Adrenal gland (tissue), 12 donors: ENCODE results near the gene SLC7A9. TPM values are rescaled to one million over a fixed set of nuclear protein-coding genes. Genes with fewer than 3 reads are reported as not detected.
"Not testable (repeated sequence)": the region's sequence is repeated elsewhere in the genome, so short reads cannot be mapped to it uniquely, and the experiment has no call there.

Experiments
- DNase-seq, 7 donors: peaks; one replicate each; pipeline ENCODE4 v3.0.0-alpha.2; 2019 to 2020
- H3K27ac ChIP-seq, 5 donors: fragments of 200-600 bp; sonication (generic) in 4 of 5; 1 replicate in 3 of 5; 2 replicates in 2 of 5; pipeline versions ENCODE4 v1.5.1 to v1.8.0; 2016 to 2020; ENCODE audit warnings: mild to moderate bottlenecking in 1 of 5
- H3K27me3 ChIP-seq: fragments of 200-600 bp; 2 replicates; pipeline ENCODE4 v1.8.0; 2021
- H3K36me3 ChIP-seq, 2 donors: fragments of 200-600 bp; replicated peaks in 1 of 2; 1 replicate in 1 of 2; 2 replicates in 1 of 2; pipeline versions ENCODE4 v1.5.1 to v1.8.0; 2018 to 2022
- H3K4me1 ChIP-seq, 2 donors: fragments of 200-600 bp; replicated peaks in 1 of 2; 1 replicate in 1 of 2; 2 replicates in 1 of 2; pipeline versions ENCODE4 v1.5.1 to v1.8.0; 2018 to 2021
- H3K4me3 ChIP-seq, 4 donors: fragments of 200-600 bp; sonication (generic) in 3 of 4; one replicate each; pipeline ENCODE4 v1.5.1; 2016 to 2018
- H3K9me3 ChIP-seq, 3 donors: fragments of 200-600 bp; sonication (generic) in 1 of 3; replicated peaks in 1 of 3; 1 replicate in 2 of 3; 2 replicates in 1 of 3; pipeline versions ENCODE4 v1.5.1 to v1.8.0; 2016 to 2021
- CTCF ChIP-seq, 6 experiments: fragments of 450-650 bp in 4 of 6; fragments of 200-600 bp in 2 of 6; sonication (generic) in 1 of 6; IDR thresholded peaks; 1 replicate in 5 of 6; 2 replicates in 1 of 6; pipeline versions ENCODE4 v1.5.1 to v1.8.0; 2016 to 2021; ENCODE audit warnings: antibody characterized with exemption in 6 of 6, mild to moderate bottlenecking in 2 of 6, moderate library complexity in 1 of 6
- POLR2A ChIP-seq, 2 donors: fragments of 450-650 bp; IDR thresholded peaks; one replicate each; pipeline ENCODE4 v1.6.1; 2017; ENCODE audit warnings: antibody characterized with exemption in 2 of 2, mild to moderate bottlenecking in 2 of 2, moderate library complexity in 1 of 2
- WGBS, 4 donors: extraction: QIAGEN DNeasy Blood & Tissue Kit in 2 of 4; methylation state at CpG; one replicate each; pipeline versions ENCODE4 v1.1.5 to v1.1.7; 2013 to 2017; 5-methylcytosine and 5-hydroxymethylcytosine counted together
- intact Hi-C, 2 donors: fragments of 100-400 bp; cut with DNase I; formaldehyde crosslinking; loops; one replicate each; pipeline versions ENCODE4 v1.14.1 to v1.15.0; 2022 to 2023
- polyA plus RNA-seq, 3 donors: library from polyadenylated mRNA; stranded (reverse); fragments of 200-250 nt in 2 of 3; fragments of 350-450 nt in 1 of 3; fragmentation: Illumina TruSeq in 1 of 3; extraction: RNeasy Lipid Tissue Mini Kit (QIAGEN cat#74804) in 1 of 3; gene quantifications; one replicate each; pipeline ENCODE4 v1.2.3, GENCODE V29; 2013 to 2014
- small RNA-seq, 2 donors: library from RNA; depleted of rRNA; stranded (forward); fragments of <200 nt; gene quantifications; one replicate each; pipeline ENCODE3, GENCODE V24; 2016
- total RNA-seq, 9 donors: library from RNA; depleted of rRNA in 4 of 9; stranded (reverse); fragments of >200 nt in 4 of 9; fragments of 120-200 nt in 1 of 9; fragmentation: NEBNext Ultra II Directional in 1 of 9; extraction: Animal tissue kit (Norgen Biotek cat#: 25700) in 1 of 9; gene quantifications; one replicate each; pipeline versions ENCODE4 v1.1.0 to v1.2.4, GENCODE V29; 2013 to 2023
- donor health status: healthy with polysubstance abuse.
- donor health status: Bipolar disorder and iron deficiency.
- donor health status: DM: yes; HTN: yes; CAD: no.
- donor health status: DM: no; HTN: no; CAD: no.
- donor health status: DM: no; HTN: no; CAD: no.
- donor health status: DM: yes; HTN: yes; CAD: no.

Gene SLC7A9
- total and polyA plus RNA-seq, 12 donors = 0.11 to 0.51 (median 0.48) TPM; not detected in 5

GRCh38 chr19:32789429-32789828, 80.1 kb downstream of the SLC7A9 start:
- 91 to 97% (median 95%) methylated on average over 10 of the region's 10 CpGs for WGBS, 4 donors
- Histone ChIP-seq H3K36me3 (no peaks in the 10 kb centered on the region), H3K27ac (no peak overlapping the region), H3K4me3 (no peak overlapping the region), H3K9me3 (no peaks in the 10 kb centered on the region), H3K4me1 (no peaks in the 10 kb centered on the region), H3K27me3 (no peaks in the 10 kb centered on the region)
- no peak for DNase-seq
- TF ChIP-seq POLR2A (IDR thresholded peaks at IDR 0.05) = no peak
- no peak for TF ChIP-seq CTCF (IDR thresholded peaks at IDR 0.05)
- intact Hi-C loops = no loop called here

GRCh38 chr19:32787895-32788294, 81.7 kb downstream of the SLC7A9 start:
- 88 to 98% (median 94%) methylated on average over 5 of the region's 5 CpGs for WGBS, 4 donors
- H3K27ac ChIP-seq, H3K27me3 ChIP-seq, H3K4me3 ChIP-seq, H3K36me3 ChIP-seq, DNase-seq, H3K9me3 ChIP-seq, H3K4me1 ChIP-seq, intact Hi-C loops: not testable (repeated sequence)

GRCh38 chr19:32787161-32787813, 82.3 kb downstream of the SLC7A9 start:
- H3K4me1 ChIP-seq, H3K27ac ChIP-seq, DNase-seq, intact Hi-C loops, H3K36me3 ChIP-seq, H3K4me3 ChIP-seq, H3K27me3 ChIP-seq, H3K9me3 ChIP-seq: not testable (repeated sequence)
- 75 to 79% (median 77%) methylated on average over 7 to 12 of the region's 12 CpGs for WGBS, 4 donors

- H3K36me3 ChIP-seq, H3K4me1 ChIP-seq, DNase-seq, H3K27ac ChIP-seq, H3K4me3 ChIP-seq, intact Hi-C loops, H3K9me3 ChIP-seq, H3K27me3 ChIP-seq: not testable (repeated sequence)
- 93 to 100% (median 98%) methylated on average over 1 of the region's 1 CpG for WGBS, 4 donors
These were observed 87.5 kb downstream of the SLC7A9 start for GRCh38 chr19:32782089-32782488.

- 89 to 98% (median 92%) methylated on average over 2 of the region's 2 CpGs for WGBS, 4 donors
- Histone ChIP-seq H3K27me3 (no peaks in the 10 kb centered on the region), H3K9me3 (no peaks in the 10 kb centered on the region), H3K4me3 (no peak overlapping the region), H3K27ac (no peak overlapping the region), H3K36me3 (no peaks in the 10 kb centered on the region), H3K4me1 (no peaks in the 10 kb centered on the region)
- DNase-seq = no peak
- intact Hi-C loops = no loop called here
- TF ChIP-seq CTCF (IDR thresholded peaks at IDR 0.05) = no peak
- no peak for TF ChIP-seq POLR2A (IDR thresholded peaks at IDR 0.05)
These were observed 88.3 kb downstream of the SLC7A9 start for GRCh38 chr19:32781280-32781679.

Small RNA genes within 50 kb of the gene (small RNA-seq; reads per million reads assigned to genes)
- 0 reads per million in 2 donors for gene RN7SKP22

Other genes with a start within 250 kb of the SLC7A9 start
- 10 to 100 TPM; 13.2 to 25.3 (median 20.1) TPM for gene ANKRD27, start 194.6 kb downstream of the SLC7A9 start, total RNA-seq
- 10 to 100 TPM in 2 of 3 donors, 1 to 10 TPM in 1; 7.2 to 15.7 (median 10.1) TPM for gene ANKRD27, start 194.6 kb downstream of the SLC7A9 start, polyA plus RNA-seq
- gene RGS9BP, start 193.9 kb downstream of the SLC7A9 start, total RNA-seq = 1 to 10 TPM in 4 of 9 donors, under 1 TPM in 5; 0.25 to 2.3 (median 0.84) TPM
- gene RGS9BP, start 193.9 kb downstream of the SLC7A9 start, polyA plus RNA-seq = under 1 TPM; 0.10 to 0.37 (median 0.24) TPM
- 10 to 100 TPM; 15.2 to 34.9 (median 22.6) TPM for gene NUDT19, start 177.9 kb downstream of the SLC7A9 start, total RNA-seq
- gene NUDT19, start 177.9 kb downstream of the SLC7A9 start, polyA plus RNA-seq = 10 to 100 TPM in 1 of 3 donors, 1 to 10 TPM in 2; 6.8 to 28.5 (median 7.3) TPM
- 1 to 10 TPM in 5 of 9 donors, under 1 TPM in 2, not detected in 2; 0.83 to 3.7 (median 1.2) TPM for gene TDRD12, start 150.0 kb downstream of the SLC7A9 start, total RNA-seq
- 1 to 10 TPM in 2 of 3 donors, under 1 TPM in 1; 0.08 to 1.1 (median 1.0) TPM for gene TDRD12, start 150.0 kb downstream of the SLC7A9 start, polyA plus RNA-seq
- 10 to 100 TPM in 7 of 9 donors, 1 to 10 TPM in 2; 9.2 to 20.1 (median 14.1) TPM for gene CEP89, start 102.2 kb upstream of the SLC7A9 start, total RNA-seq
- gene CEP89, start 102.2 kb upstream of the SLC7A9 start, polyA plus RNA-seq = 10 to 100 TPM; 11.0 to 16.9 (median 13.3) TPM
- 1 to 10 TPM; 1.2 to 4.9 (median 2.8) TPM for gene FAAP24, start 102.5 kb upstream of the SLC7A9 start, total RNA-seq
- gene FAAP24, start 102.5 kb upstream of the SLC7A9 start, polyA plus RNA-seq = 1 to 10 TPM in 2 of 3 donors, under 1 TPM in 1; 0.51 to 1.3 (median 1.1) TPM
- 1 to 10 TPM in 5 of 9 donors, under 1 TPM in 3, not detected in 1; 0.52 to 1.3 (median 1.0) TPM for gene RHPN2, start 195.1 kb upstream of the SLC7A9 start, total RNA-seq
- gene RHPN2, start 195.1 kb upstream of the SLC7A9 start, polyA plus RNA-seq = 1 to 10 TPM in 1 of 3 donors, under 1 TPM in 2; 0.54 to 1.3 (median 0.72) TPM
- gene GPATCH1, start 211.4 kb upstream of the SLC7A9 start, total RNA-seq = 10 to 100 TPM in 1 of 9 donors, 1 to 10 TPM in 8; 4.6 to 11.6 (median 6.8) TPM
- gene GPATCH1, start 211.4 kb upstream of the SLC7A9 start, polyA plus RNA-seq = 1 to 10 TPM; 7.0 to 10.0 (median 9.1) TPM